Neuronal stem cell (in vitro differentiated cells): ENCODE measurements around the gene COMMD1.
"Not testable (repeated sequence)": the region's sequence is repeated elsewhere in the genome, so short reads cannot be mapped to it uniquely, and the experiment has no call there.

Experiments used
- DNase-seq: peaks from one replicate; pipeline ENCODE4 v3.0.0-alpha.2; 2013; ENCODE audit warnings: low spot score
- H2AFZ ChIP-seq: one replicate; pipeline ENCODE4 v1.6.1; 2013; ENCODE audit warnings: mild to moderate bottlenecking, low read length, inconsistent platforms
- H2AK5ac ChIP-seq: 2 replicates; pipeline ENCODE4 v1.6.1; 2013; ENCODE audit warnings: low read depth, mild to moderate bottlenecking, inconsistent platforms, low read length, moderate library complexity, mixed read lengths
- H2BK120ac ChIP-seq: 2 replicates; pipeline ENCODE4 v1.6.1; 2013; ENCODE audit warnings: low read depth, mild to moderate bottlenecking, inconsistent platforms, low read length, moderate library complexity, mixed read lengths
- H2BK12ac ChIP-seq: one replicate; pipeline ENCODE4 v1.6.1; 2013; ENCODE audit warnings: low read length, inconsistent platforms
- H2BK15ac ChIP-seq: 2 replicates; pipeline ENCODE4 v1.6.1; 2013; ENCODE audit warnings: mild to moderate bottlenecking, low read length, inconsistent platforms, mixed read lengths
- H2BK5ac ChIP-seq: one replicate; pipeline ENCODE4 v1.6.1; 2013; ENCODE audit warnings: inconsistent platforms, mild to moderate bottlenecking, low read length, moderate library complexity
- H3K14ac ChIP-seq: one replicate; pipeline ENCODE4 v1.6.1; 2013; ENCODE audit warnings: low read length, inconsistent platforms
- H3K18ac ChIP-seq: 2 replicates; pipeline ENCODE4 v1.6.1; 2013; ENCODE audit warnings: low read length, inconsistent platforms
- H3K23ac ChIP-seq: 2 replicates; pipeline ENCODE4 v1.6.1; 2013; ENCODE audit warnings: low read depth, mild to moderate bottlenecking, mixed read lengths, low read length, inconsistent platforms; ENCODE audit not compliant: poor library complexity
- H3K27ac ChIP-seq: replicated peaks from 3 replicates; pipeline ENCODE4 v1.5.1; 2013; ENCODE audit warnings: low read length, inconsistent platforms
- H3K27me3 ChIP-seq, 3 experiments: 2 replicates each; pipeline ENCODE4 v1.6.1; 2013; ENCODE audit warnings: low read length in 3 of 3, mild to moderate bottlenecking in 2 of 3, inconsistent platforms in 1 of 3, low read depth in 1 of 3, mixed read lengths in 1 of 3, moderate library complexity in 1 of 3; ENCODE audit not compliant: control insufficient read depth in 3 of 3, insufficient read depth in 3 of 3
- H3K36me3 ChIP-seq, 2 donors: replicated peaks in 1 of 2; 2 replicates each; pipeline ENCODE4 v1.6.1; 2013; ENCODE audit warnings: low read length in 2 of 2; ENCODE audit not compliant: control insufficient read depth in 2 of 2, insufficient read depth in 2 of 2
- H3K4ac ChIP-seq: 2 replicates; pipeline ENCODE4 v1.6.1; 2013; ENCODE audit warnings: inconsistent platforms, mild to moderate bottlenecking, low read length, moderate library complexity
- H3K4me1 ChIP-seq, 2 donors: 1 replicate in 1 of 2; 2 replicates in 1 of 2; pipeline ENCODE4 v1.6.1; 2013; ENCODE audit warnings: low read length in 2 of 2, low read depth in 1 of 2; ENCODE audit not compliant: control insufficient read depth in 2 of 2, insufficient read depth in 1 of 2
- H3K4me2 ChIP-seq: one replicate; pipeline ENCODE4 v1.6.1; 2013; ENCODE audit warnings: mild to moderate bottlenecking, low read length, inconsistent platforms; ENCODE audit not compliant: insufficient read depth, poor library complexity, severe bottlenecking
- H3K4me3 ChIP-seq, 2 donors: 2 replicates each; pipeline ENCODE4 v1.5.1; 2013; ENCODE audit warnings: low read length in 2 of 2, mild to moderate bottlenecking in 2 of 2, inconsistent platforms in 1 of 2, moderate library complexity in 1 of 2
- H3K79me1 ChIP-seq: one replicate; pipeline ENCODE4 v1.6.1; 2013; ENCODE audit warnings: low read depth, mild to moderate bottlenecking, inconsistent platforms, low read length, moderate library complexity
- H3K9ac ChIP-seq: one replicate; pipeline ENCODE4 v1.6.1; 2013; ENCODE audit warnings: mild to moderate bottlenecking, low read depth, low read length, inconsistent platforms; ENCODE audit not compliant: poor library complexity
- H3K9me3 ChIP-seq, 2 donors: replicated peaks in 1 of 2; 2 replicates each; pipeline versions ENCODE3 to v1.6.1; 2013; ENCODE audit warnings: low read length in 2 of 2, mild to moderate bottlenecking in 2 of 2, inconsistent platforms in 1 of 2, low read depth in 1 of 2, mixed read lengths in 1 of 2, moderate library complexity in 1 of 2; ENCODE audit not compliant: control insufficient read depth in 2 of 2, insufficient read depth in 1 of 2
- H4K8ac ChIP-seq: one replicate; pipeline ENCODE4 v1.6.1; 2013; ENCODE audit warnings: low read depth, mild to moderate bottlenecking, inconsistent platforms, low read length, moderate library complexity
- H4K91ac ChIP-seq: one replicate; pipeline ENCODE4 v1.6.1; 2013; ENCODE audit warnings: low read length, low read depth, mild to moderate bottlenecking, inconsistent platforms; ENCODE audit not compliant: poor library complexity
- WGBS, 2 donors: extraction: QIAGEN DNeasy Blood & Tissue Kit; methylation state at CpG; one replicate each; pipeline ENCODE4 v1.1.7; 2013; ENCODE audit warnings: missing lambda C conversion rate in 2 of 2, mixed read lengths in 1 of 2; ENCODE audit not compliant: insufficient read length in 2 of 2, insufficient replicate concordance in 1 of 2; ENCODE audit errors: extremely low coverage in 2 of 2; 5-methylcytosine and 5-hydroxymethylcytosine counted together

COMMD1 gene

DNA sequence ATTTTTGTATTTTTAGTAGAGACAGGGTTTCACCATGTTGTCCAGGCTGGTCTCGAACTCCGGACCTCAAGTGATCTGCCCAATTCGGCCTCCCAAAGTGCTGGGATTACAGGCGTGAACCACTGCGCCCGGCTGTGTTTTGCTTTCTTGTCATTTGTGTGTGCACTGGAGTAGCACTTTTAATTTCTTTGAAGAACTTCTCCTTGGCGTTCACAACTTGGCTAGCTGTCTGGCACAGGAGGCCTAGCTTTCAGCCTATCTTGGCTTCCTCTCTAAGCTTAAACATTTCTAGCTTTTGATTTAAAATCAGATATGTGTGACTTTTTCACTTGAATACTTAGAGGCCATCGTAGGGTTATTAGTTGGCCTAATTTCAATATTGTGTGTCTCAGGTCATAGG, 93.0 kb downstream of the COMMD1 start:
- no peak overlapping the region for H3K4ac ChIP-seq
- H4K8ac ChIP-seq: no peak overlapping the region
- no peak overlapping the region for H2AFZ ChIP-seq
- H3K4me2 ChIP-seq: no peak overlapping the region
- H3K36me3 ChIP-seq: no peaks in the 10 kb centered on the region
- H2AK5ac ChIP-seq: no peak overlapping the region
- WGBS, 2 donors: no CpG with 5 or more reads among the region's 8 CpGs
- H3K14ac ChIP-seq: no peak overlapping the region
- H3K4me3 ChIP-seq: no peak overlapping the region
- H3K18ac ChIP-seq: no peak overlapping the region
- no peak overlapping the region for H3K9ac ChIP-seq
- H3K23ac ChIP-seq: no peak overlapping the region
- no peak overlapping the region for H3K27ac ChIP-seq
- DNase-seq: no peak
- H3K4me1 ChIP-seq: no peaks in the 10 kb centered on the region
- no peak overlapping the region for H2BK12ac ChIP-seq
- no peak overlapping the region for H2BK120ac ChIP-seq
- no peaks in the 10 kb centered on the region for H3K9me3 ChIP-seq
- H4K91ac ChIP-seq: no peak overlapping the region
- H2BK15ac ChIP-seq: no peak overlapping the region
- no peaks in the 10 kb centered on the region for H3K79me1 ChIP-seq
- H3K27me3 ChIP-seq: no peaks in the 10 kb centered on the region
- no peak overlapping the region for H2BK5ac ChIP-seq

DNA sequence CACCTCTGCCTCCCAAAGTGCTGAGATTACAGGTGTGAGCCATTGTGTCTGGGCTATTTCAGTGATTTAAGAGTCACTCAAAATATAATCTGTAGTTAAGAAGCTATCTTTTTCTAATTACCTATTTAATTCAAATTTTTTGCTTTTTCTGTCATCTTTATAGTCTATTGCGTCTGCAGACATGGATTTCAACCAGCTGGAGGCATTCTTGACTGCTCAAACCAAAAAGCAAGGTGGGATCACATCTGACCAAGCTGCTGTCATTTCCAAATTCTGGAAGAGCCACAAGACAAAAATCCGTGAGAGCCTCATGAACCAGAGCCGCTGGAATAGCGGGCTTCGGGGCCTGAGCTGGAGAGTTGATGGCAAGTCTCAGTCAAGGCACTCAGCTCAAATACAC, 95.1 kb downstream of the COMMD1 start:
- H4K91ac ChIP-seq: no peak overlapping the region
- H4K8ac ChIP-seq: no peak overlapping the region
- no peak overlapping the region for H2BK12ac ChIP-seq
- H3K23ac ChIP-seq: no peak overlapping the region
- H2BK15ac ChIP-seq: no peak overlapping the region
- no peak overlapping the region for H3K27ac ChIP-seq
- no peak overlapping the region for H2BK5ac ChIP-seq
- no peak overlapping the region for H3K4ac ChIP-seq
- no peak for DNase-seq
- H3K9me3 ChIP-seq: no peaks in the 10 kb centered on the region
- no peak overlapping the region for H2AK5ac ChIP-seq
- H3K4me1 ChIP-seq: no peaks in the 10 kb centered on the region
- H3K79me1 ChIP-seq: no peaks in the 10 kb centered on the region
- no peak overlapping the region for H3K9ac ChIP-seq
- H3K4me2 ChIP-seq: no peak overlapping the region
- H3K27me3 ChIP-seq: no peaks in the 10 kb centered on the region
- no CpG with 5 or more reads among the region's 5 CpGs for WGBS, 2 donors
- no peak overlapping the region for H2BK120ac ChIP-seq
- H3K14ac ChIP-seq: no peak overlapping the region
- no peaks in the 10 kb centered on the region for H3K36me3 ChIP-seq
- H3K4me3 ChIP-seq: no peak overlapping the region
- no peak overlapping the region for H2AFZ ChIP-seq
- H3K18ac ChIP-seq: no peak overlapping the region

DNA sequence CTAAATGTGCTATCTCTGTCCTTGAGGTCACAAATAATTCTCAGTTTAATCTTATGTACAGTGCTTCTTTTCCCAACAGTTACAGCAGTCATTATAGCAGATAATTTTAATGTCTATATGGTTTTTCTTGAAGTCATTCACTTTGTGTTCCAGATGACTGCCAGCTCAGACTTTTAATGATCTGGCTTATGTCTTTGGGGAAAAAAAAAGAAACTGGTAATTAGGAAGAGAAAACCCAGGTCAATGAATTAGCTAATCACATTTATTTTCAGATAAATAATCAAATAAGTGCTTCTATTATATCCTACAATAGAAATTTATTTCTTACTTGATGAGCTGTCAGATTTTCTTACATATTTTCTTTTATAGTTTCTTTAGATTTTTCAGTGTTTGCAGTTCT, 96.0 kb downstream of the COMMD1 start:
- no peaks in the 10 kb centered on the region for H3K79me1 ChIP-seq
- no peak overlapping the region for H4K91ac ChIP-seq
- no peak overlapping the region for H3K18ac ChIP-seq
- no peak overlapping the region for H2BK12ac ChIP-seq
- H2AFZ ChIP-seq: no peak overlapping the region
- H3K4me3 ChIP-seq: no peak overlapping the region
- no peak overlapping the region for H3K27ac ChIP-seq
- H2AK5ac ChIP-seq: no peak overlapping the region
- no peak overlapping the region for H2BK15ac ChIP-seq
- H2BK120ac ChIP-seq: no peak overlapping the region
- H3K9ac ChIP-seq: no peak overlapping the region
- no peaks in the 10 kb centered on the region for H3K36me3 ChIP-seq
- H4K8ac ChIP-seq: no peak overlapping the region
- H3K27me3 ChIP-seq: no peaks in the 10 kb centered on the region
- no peak overlapping the region for H3K14ac ChIP-seq
- DNase-seq: no peak
- H3K23ac ChIP-seq: no peak overlapping the region
- H3K4ac ChIP-seq: no peak overlapping the region
- no peaks in the 10 kb centered on the region for H3K4me1 ChIP-seq
- H2BK5ac ChIP-seq: no peak overlapping the region
- no peak overlapping the region for H3K4me2 ChIP-seq
- no peaks in the 10 kb centered on the region for H3K9me3 ChIP-seq

DNA sequence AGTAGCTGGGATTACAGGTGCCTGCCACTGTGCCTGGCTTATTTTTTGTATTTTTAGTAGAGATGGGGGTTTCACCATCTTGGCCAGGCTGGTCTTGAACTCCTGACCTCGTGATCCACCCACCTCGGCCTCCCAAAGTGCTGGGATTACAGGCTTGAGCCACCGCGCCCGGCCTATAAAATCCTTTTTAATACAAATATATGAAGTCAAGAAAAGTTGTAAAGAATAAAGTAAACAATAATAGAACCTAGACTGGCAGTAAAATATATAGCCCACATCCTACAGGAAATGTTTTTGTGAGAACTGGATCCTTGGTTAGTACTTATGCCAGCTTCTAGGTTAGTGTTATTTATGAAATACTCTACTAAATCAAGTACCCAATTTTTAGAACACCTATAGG, 99.0 kb downstream of the COMMD1 start:
- not testable (repeated sequence) for H3K18ac ChIP-seq, H2BK15ac ChIP-seq, H3K36me3 ChIP-seq, H4K91ac ChIP-seq, H3K4me3 ChIP-seq, H3K9ac ChIP-seq, H3K23ac ChIP-seq, H2AK5ac ChIP-seq, H3K4me1 ChIP-seq, H2AFZ ChIP-seq, H3K27me3 ChIP-seq, H2BK12ac ChIP-seq, H4K8ac ChIP-seq, H3K14ac ChIP-seq, H3K9me3 ChIP-seq, H3K4me2 ChIP-seq, H2BK5ac ChIP-seq, H2BK120ac ChIP-seq, DNase-seq, H3K4ac ChIP-seq, H3K79me1 ChIP-seq, H3K27ac ChIP-seq
- no CpG with 5 or more reads among the region's 5 CpGs for WGBS, 2 donors
